Measurements from ENCODE around the gene MEGF10.

Gene MEGF10

DNA sequence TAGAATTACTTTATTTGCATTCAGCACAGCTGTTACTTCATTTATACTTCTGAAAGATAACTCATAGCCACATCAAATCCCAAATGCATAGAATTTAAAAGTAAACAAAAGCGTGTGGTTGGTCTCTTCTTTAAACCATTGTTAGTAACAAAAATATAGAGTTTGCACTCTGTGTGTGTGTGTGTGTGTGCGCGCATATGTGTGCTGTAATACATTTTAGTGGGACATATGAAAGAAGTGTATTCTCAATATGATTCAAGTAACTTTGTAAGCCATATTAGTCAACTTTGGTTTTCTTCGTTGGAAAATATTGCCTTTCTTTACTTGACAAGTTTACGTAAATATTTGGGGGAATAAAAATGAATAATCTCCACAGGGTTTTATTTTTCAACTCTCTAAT is 120.8 kb downstream of the MEGF10 start:
- DNase-seq (ENCODE audit: low read depth in 2 of 2) = no peak

DNA sequence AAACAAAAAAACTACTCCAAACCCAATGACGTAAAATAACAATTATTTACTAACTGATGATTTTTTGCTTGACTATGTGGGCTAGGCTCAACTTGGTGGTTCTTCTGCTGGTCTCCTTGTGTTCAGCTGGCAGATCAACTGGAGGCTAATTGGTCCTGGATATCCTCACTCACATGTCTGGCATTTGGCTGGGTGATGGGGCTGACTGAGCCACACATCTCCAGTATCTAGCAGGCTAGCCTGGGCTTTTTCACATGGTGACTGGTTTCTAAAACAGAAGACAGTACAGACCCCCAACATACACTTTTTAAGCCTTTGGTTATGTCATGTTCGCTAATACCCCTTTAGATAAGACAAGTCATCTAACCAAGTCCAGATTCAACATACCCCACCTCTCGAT is 122.1 kb downstream of the MEGF10 start:
- DNase-seq (ENCODE audit: low read depth in 2 of 2) = no peak

DNA sequence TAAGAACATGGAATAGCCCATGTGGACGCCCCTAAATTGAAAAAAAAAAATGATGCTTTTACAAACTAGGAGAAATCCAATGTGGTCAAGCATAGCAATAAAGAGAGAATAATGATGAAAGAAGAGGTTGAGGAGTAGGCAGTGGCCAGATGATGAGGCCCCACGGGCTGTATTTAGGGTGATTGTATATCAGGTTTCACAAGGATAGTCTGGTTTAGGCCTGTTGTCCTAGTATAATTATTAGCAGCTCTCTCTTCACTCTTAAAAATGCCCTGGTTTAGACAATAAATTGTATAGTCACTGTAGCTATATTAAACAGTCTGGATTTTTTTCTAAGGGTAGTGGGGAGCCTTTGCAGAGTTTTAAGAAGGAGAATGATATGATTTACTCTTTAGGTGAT is 124.4 kb downstream of the MEGF10 start:
- no peak for DNase-seq (ENCODE audit: low read depth in 2 of 2)

DNA sequence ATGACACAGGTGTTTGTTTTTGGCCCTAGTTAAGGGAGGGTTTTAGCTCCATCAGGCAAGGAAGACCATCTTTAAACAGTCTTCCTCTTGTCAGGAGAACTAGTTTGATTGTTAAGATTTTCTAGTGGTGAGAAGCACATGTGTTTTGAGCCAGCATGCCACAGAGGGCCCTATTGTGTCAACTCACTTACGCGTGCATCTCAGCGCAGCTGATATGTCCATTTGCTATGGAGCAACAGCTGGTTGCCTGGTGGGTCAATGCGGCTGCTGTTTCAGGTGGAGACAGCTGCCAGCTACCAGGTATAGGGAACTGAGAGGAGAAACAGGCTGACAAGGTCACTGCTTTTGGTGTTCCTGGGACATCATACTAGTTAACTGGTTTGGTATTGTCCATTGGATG is 126.3 kb downstream of the MEGF10 start:
- DNase-seq (ENCODE audit: low read depth in 2 of 2) = no peak

DNA sequence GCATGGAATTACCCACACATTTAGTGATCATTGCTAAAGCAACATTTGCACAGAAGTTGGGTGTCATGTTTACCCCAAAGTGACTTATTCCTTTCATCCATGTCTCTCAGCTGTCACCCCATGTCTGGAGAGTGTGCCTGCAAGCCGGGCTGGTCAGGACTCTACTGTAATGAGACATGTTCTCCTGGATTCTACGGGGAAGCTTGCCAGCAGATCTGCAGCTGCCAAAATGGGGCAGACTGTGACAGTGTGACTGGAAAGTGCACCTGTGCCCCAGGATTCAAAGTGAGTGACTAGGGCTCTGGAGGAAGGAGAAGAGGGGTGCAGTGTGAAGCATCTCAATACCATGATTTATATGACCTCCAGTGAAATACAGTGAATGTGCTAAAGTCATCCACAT is 126.9 kb downstream of the MEGF10 start:
- no peak for DNase-seq (ENCODE audit: low read depth in 2 of 2)

DNA sequence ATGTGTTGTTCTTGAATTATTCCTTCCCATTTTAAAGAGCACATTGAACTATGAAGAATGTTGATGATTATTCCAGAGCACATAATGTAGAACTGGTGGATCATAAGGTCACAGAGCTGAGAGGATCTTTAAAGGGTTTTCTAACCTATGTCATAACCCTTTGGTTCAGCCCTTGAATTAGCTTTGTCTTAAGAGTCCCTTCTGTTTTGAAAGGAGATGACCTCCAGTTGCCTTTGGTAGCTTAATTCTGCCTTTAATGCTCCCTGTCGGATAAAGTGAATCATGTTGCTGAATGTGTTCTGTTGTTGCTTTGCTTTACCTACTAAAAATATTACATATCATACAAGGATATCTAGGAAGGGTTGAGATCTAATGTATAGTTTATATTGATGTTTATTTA is 127.8 kb downstream of the MEGF10 start:
- no peak for DNase-seq (ENCODE audit: low read depth in 2 of 2)

DNA sequence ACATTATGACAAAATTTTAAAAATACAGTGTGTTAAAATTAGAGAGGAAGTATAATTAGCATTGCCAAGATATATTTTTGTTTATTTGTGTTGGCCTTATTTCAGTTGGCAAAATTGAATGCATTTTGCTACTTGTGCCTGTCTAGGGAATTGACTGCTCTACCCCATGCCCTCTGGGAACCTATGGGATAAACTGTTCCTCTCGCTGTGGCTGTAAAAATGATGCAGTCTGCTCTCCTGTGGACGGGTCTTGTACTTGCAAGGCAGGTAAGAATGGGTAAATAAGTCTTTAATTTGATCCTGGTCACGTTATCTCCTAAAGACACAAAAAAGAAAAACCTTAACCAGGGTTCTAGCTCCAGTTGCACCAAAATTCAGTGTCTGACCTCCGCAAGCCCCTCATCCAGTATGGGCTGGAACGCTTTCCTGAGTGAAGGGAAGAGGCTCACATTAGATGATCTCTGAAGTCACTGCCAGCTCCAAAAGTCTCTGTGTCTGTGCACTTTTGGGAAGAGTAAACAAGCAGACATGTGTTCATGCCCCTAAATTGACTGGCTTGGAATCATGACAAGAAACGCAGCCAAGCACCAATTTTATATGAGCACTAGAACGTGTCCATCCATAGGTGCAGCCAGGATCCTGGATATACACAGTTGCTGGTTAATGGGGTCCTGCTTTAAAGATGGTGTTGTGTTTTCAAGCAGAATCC is 128.5 kb downstream of the MEGF10 start:
- no peak for DNase-seq (ENCODE audit: low read depth in 2 of 2)

DNA sequence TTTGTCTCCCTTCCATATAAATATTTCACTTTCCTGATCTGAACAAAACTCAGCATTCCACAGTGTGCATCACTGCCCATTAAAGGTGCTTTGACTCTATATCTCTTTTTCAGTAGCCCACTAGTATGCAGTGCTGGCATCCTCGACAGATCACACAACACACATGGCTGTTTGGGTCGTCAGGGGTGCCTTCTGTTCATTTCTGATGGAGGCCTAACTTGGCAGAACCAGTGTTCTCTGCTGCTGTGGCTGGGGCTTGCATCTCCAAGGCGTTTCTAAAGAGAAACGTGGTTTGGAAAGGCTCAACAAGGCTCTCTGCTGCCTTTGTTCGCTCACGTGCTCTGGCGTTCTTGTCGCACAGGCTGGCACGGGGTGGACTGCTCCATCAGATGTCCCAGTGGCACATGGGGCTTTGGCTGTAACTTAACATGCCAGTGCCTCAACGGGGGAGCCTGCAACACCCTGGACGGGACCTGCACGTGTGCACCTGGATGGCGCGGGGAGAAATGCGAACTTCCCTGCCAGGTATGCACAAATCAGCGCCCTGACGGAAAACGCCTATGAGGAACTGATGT is 129.2 kb downstream of the MEGF10 start:
- DNase-seq (ENCODE audit: low read depth in 2 of 2) = no peak

DNA sequence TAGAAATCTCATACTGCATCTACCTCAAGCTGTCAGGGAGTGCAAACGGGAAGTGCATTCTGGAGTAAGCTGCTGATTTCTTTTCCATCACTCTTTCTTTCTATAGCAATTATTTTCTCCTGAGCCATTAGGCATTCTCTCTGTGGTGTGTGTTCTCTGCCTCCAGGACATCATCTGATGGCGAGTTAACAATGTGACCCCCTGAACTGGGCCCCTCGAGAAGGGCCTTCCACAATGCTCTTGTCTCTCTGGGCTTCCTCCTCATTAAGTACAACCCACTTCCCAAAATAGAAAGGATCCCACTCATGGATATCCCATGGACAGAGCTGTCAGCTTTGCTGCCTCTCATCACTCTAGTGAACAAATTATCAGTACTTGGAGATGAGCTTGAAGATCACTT is 130.2 kb downstream of the MEGF10 start:
- no peak for DNase-seq (ENCODE audit: low read depth in 2 of 2)

DNA sequence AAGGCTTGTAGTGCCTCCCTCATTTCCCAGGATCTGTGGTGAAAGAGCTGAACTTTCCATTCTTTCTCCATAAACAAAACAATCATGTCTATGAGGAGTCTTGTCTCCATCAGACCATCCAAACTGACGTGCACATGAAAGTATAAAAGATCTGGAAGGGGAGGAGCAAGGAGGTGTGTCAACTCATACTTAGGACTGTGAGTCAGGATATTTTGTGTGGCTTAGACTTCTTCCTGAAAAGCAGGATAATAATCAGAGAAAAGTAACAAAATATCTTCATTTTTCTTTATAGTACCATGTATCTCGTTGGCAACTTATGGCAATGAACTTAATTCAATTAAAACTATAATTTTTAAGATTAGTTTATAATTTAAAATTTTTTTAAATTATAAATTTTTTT is 130.9 kb downstream of the MEGF10 start:
- DNase-seq (ENCODE audit: low read depth in 2 of 2) = no peak

DNA sequence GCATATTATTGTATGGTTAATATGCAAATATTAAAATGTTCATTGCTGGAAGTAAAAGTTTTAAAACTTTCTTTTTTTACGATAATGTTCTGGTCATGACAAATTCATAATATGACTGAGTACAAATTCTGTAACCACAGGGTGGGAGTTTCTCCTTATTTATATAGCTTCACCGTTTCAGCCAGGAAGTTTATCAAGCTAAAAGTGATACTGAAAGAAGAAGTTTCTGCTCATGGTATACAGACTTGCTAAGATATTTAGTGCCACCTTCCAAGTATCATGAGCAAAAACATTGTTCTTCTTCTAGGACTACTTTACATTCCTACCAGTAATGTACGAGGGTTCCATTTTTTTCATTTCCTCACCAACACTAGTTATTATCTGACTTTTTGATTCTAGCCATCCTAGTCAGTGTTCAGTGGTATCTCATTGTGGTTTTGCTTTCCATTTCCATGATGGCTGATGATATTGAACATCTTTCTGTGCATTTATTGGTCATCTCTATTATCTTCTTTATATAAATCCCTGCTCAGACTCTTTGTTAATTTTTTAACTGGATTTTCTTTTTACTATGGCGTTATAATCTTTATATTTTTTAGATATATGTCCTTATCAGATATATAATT is 132.7 kb downstream of the MEGF10 start:
- DNase-seq (ENCODE audit: low read depth in 2 of 2) = no peak

DNA sequence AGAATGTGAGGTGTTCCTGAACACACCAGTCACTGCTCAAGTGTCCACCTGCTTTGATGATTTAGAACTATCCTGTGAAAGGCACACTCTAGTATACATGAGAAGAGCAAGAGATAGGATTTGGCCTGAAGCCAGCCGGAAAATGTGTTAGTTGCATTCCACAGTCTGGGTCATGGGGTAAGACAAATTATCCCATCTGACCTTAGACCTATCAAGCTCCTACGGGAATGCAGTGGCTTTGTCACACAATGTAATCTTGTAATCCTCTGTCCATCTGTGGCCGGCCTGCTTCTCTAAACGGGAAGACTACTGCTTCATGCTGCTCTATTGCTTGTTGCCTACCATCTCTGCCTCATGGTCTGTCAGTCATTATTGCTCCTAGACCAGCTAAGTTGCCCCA is 134.4 kb downstream of the MEGF10 start:
- no peak for DNase-seq (ENCODE audit: low read depth in 2 of 2)

DNA sequence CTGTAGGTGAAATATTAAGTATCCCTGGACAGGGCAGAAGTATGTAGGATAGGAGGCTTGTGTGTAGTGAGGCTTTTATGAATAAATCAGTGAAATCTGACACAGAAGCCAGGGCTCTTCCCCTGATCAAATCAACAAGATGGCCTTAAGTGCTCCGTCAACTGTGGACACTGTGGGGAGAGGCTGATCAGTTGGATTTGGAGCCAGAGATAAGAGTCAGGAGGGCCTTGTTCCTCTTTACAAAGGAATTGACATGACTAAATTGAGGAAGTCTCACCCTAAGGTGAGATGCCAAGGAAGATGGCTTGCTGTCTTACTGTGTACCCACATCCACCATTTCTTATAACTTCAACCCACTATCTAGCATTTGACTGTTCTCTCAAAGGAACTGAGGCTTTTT is 135.3 kb downstream of the MEGF10 start:
- no peak for DNase-seq (ENCODE audit: low read depth in 2 of 2)

DNA sequence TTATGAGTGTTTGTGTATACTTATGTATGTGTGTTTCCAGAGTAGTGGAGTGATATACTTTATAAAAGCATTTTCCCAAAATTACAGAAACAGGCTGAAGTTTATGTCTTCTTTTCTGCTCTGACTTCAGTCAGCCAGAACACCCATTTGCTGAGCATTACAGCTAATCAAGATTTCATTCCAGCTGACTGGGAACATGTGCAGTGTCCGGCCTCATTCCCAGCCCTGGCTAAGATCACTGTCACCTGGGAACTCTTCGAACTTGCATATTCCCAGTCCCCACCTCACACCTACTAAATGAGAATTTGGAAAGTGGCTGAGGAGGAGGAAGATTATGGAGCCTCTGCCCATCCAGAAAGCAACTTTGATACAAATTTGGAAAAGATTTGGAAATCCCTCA is 136.1 kb downstream of the MEGF10 start:
- DNase-seq (ENCODE audit: low read depth in 2 of 2) = no peak

DNA sequence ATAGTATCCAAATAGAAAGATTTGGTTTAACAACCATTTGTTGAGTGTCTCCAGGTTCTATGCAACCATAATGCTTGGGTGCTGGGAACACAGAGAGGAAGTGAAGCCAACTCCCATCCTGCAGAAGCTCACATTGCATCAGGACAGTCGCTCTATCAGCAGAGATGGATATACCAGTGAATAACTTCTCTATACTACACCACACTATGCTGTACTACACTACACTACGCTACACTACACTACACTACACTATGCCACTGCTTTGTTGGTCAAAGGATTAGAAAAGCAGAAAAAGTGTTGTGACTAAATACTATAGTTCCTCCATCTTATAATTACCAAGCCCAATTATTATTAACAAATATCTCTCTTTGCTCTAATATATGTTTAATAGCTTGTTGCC is 137.7 kb downstream of the MEGF10 start:
- DNase-seq (ENCODE audit: low read depth in 2 of 2) = no peak

DNA sequence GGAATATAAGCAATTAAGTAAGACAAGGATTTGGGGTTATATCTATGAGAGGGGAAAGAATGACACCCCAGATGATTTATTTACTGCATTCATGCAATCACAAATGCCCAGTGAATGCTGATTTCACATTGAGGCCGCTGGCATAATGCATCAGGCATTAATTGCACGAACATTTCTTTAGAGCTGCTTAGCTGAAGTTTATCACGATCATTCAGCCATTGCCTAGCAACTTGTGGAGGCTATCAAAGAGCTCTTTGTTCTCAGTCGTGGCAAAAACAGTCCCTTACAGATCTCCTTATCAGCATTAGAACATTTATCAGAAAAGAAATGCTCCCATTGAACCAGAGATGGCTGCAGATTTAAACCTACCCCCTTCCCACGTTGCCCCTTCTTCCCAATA is 138.2 kb downstream of the MEGF10 start:
- DNase-seq (ENCODE audit: low read depth in 2 of 2) = no peak

DNA sequence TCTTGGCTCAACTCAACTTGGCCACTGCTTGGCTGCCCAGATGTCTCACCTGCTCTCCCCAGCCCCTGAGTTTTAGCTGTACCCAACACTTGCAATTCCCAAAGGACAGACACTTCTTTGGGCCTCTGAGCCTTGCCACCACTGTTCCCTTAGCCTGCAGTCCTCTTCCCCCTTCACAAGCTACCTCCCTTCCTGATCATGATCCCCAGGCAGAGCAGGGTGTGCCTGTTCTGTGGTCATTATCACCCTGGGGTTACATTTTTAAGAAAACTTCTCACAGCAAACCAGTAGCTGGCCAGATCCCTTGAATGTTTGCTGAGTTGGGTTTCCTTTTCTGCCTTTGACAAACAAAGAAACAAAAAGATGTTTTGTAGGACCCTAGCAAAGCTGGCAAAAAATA is 139.3 kb downstream of the MEGF10 start:
- DNase-seq (ENCODE audit: low read depth in 2 of 2) = no peak

DNA sequence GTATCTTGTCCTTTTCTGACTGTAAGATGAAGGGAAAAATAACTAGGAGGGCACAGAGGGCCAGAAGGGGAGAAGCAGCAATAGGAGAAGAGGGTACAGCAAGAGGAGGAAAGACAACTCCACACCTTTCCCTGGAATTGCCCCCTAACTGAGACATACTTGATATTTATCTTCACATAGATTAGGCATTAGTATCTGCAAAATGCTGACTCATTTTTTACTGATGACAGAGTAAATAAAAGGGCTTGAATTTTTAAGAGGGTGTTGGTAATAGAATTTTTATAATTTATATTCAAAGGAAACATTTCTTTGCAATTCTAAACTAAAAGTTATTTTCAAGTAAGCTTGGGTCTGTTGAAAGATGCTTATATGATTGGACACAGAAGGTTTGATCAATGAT is 140.0 kb downstream of the MEGF10 start:
- no peak for DNase-seq (ENCODE audit: low read depth in 2 of 2)

DNA sequence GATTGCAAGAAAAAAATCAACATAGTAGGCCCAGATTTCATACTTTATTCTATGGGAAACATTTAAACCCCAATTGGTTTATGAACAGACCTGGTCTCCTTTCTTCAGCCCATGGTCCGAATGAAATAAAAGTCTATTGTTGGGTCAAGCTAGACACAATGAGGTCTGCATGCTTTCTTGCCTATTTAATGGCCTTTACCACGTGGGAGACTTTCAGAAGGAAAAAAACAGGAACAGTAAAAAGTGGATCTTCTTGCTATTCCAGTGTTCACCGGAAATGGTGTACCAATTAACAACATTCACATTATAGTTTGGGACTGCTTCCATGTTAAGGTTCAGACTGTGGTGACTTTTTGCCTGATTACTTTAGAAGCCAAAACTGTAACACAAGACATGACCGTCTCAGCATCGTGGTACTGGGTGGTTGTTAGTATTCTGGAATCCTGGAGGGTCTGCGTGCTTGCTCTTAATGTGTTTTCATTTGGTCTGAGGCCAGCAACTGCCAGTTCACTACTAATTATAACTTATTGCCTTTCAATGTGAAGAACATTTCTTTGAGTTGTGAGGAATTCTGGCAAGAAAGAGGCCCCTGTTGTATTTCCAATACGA is 141.5 kb downstream of the MEGF10 start:
- DNase-seq (ENCODE audit: low read depth in 2 of 2) = no peak

DNA sequence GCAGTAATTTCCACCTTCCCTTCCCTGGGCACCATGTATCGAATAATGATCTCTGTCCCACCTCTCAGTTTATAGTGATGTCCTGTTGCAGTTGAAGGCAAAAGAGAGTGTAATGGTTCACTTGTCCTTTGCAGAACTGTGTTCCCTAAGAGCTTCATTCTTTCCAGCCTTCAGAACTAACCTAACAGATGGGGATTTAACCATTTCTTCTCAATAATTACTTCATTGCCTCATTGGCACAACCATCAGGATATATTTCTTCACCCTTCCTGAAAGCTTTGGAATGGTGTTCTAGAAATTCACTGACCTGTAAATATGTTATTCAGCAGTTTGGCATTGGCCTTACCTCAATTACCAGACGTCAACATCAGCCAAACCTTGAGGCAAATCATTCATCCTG is 142.9 kb downstream of the MEGF10 start:
- no peak for DNase-seq (ENCODE audit: low read depth in 2 of 2)

DNA sequence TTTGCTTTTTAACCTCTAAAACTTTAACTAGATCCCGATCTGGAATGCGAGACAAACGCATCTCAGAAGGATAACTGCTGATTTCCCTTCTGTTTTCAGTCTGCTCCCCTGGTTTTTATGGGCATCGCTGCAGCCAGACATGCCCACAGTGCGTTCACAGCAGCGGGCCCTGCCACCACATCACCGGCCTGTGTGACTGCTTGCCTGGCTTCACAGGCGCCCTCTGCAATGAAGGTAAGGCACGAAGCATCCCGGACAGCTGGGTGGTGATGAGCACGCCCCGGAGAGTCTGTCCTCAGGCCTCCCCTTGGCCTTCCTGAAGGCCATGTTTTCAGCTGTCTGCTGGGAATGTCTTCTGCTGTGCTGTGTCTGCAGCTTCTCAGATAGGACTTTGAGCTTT is 144.0 kb downstream of the MEGF10 start:
- DNase-seq (ENCODE audit: low read depth in 2 of 2) = no peak

DNA sequence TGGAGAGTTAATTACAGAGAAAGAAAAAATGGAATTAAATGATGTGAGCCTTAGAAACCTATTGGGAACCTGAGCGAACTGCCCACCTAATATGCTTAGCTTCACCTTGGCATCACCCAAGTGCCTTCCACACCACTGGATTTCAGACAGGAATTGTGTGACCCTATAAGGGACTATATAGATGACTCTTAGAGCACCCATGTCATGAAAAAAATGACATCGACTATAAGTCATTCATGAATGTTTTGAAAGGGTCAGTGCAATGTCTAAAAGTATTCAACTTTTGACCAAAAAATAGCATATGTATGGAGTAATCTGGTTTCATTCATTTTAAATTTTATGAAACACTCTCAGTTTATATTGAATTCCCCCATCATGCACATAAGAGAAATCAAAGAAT is 145.2 kb downstream of the MEGF10 start:
- no peak for DNase-seq (ENCODE audit: low read depth in 2 of 2)

DNA sequence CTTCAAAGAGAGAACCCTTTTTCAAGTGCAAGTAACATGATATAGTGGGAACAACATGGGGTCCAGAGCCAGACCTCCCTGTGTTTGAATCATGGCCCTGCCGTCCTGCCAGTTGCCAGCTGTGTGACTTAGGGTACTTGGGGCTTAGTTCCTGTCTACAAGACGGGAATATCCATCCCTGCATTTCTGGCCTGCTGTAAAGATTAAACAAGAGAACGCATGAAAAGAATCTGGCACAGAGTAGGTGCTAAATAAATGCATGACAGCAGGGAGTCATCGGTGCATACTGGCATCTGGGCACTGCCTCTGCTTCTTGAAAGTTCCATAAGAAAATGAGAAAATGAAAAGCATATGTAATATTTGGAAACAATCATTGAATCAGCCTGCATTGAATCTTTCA is 149.0 kb downstream of the MEGF10 start:
- DNase-seq (ENCODE audit: low read depth in 2 of 2) = no peak

Measured in activated CD8-positive, alpha-beta memory T cell treated with anti-CD3 and anti-CD28 coated beads for 4 hours (primary cell).